CD4-positive, alpha-beta T cell treated with Interleukin-17A for 1 hour (primary cell): ENCODE measurements around the gene CRTAC1.

Experiments
- DNase-seq: peaks from one replicate; pipeline ENCODE4 v3.0.0-alpha.2; 2020

Gene CRTAC1

GRCh38 chr10:97891497-97892167 lies 138.8 kb downstream of the CRTAC1 start:
- no peak for DNase-seq

GRCh38 chr10:97889461-97890265 lies 140.8 kb downstream of the CRTAC1 start:
- DNase-seq: no peak

- DNase-seq: no peak
Measured at GRCh38 chr10:97888641-97889262, 141.7 kb downstream of the CRTAC1 start.

GRCh38 chr10:97888134-97888533 lies 142.3 kb downstream of the CRTAC1 start:
- no peak for DNase-seq

GRCh38 chr10:97887399-97887798 lies 143.0 kb downstream of the CRTAC1 start:
- no peak for DNase-seq

- DNase-seq: no peak
Measured at GRCh38 chr10:97886286-97886685, 144.1 kb downstream of the CRTAC1 start.

GRCh38 chr10:97883092-97883485 lies 147.3 kb downstream of the CRTAC1 start:
- DNase-seq: no peak

- DNase-seq: no peak
Measured at GRCh38 chr10:97882142-97883091, 148.0 kb downstream of the CRTAC1 start.

- no peak for DNase-seq
Measured at GRCh38 chr10:97880109-97880508, 150.3 kb downstream of the CRTAC1 start.

- DNase-seq: no peak
Measured at GRCh38 chr10:97879241-97879640, 151.2 kb downstream of the CRTAC1 start.

- DNase-seq: no peak
Measured at GRCh38 chr10:97876402-97876801, 154.0 kb downstream of the CRTAC1 start.

- no peak for DNase-seq
Measured at GRCh38 chr10:97875391-97875790, 155.0 kb downstream of the CRTAC1 start.

GRCh38 chr10:97874332-97874731 lies 156.1 kb downstream of the CRTAC1 start:
- no peak for DNase-seq

GRCh38 chr10:97873569-97873968 lies 156.9 kb downstream of the CRTAC1 start:
- DNase-seq: no peak

- no peak for DNase-seq
Measured at GRCh38 chr10:97870990-97871389, 159.4 kb downstream of the CRTAC1 start.

GRCh38 chr10:97869091-97870042 lies 161.1 kb downstream of the CRTAC1 start:
- peak; percentile 88 for DNase-seq

GRCh38 chr10:97868134-97868685 lies 162.2 kb downstream of the CRTAC1 start:
- no peak for DNase-seq

GRCh38 chr10:97867220-97867800 lies 163.1 kb downstream of the CRTAC1 start:
- no peak for DNase-seq

GRCh38 chr10:97866524-97867219 lies 163.7 kb downstream of the CRTAC1 start:
- DNase-seq: no peak

- no peak for DNase-seq
Measured at GRCh38 chr10:97865488-97865887, 164.9 kb downstream of the CRTAC1 start.
